GM19395 (cell line): ENCODE measurements around the gene CCDC88B.

Source experiments
- ATAC-seq: cut with Tn5 transposase; IDR thresholded peaks from one replicate; pipeline ENCODE4 v1.9.1; 2021; ENCODE audit warnings: mild to moderate bottlenecking, moderate library complexity; ENCODE audit not compliant: unreplicated experiment

Gene CCDC88B

DNA sequence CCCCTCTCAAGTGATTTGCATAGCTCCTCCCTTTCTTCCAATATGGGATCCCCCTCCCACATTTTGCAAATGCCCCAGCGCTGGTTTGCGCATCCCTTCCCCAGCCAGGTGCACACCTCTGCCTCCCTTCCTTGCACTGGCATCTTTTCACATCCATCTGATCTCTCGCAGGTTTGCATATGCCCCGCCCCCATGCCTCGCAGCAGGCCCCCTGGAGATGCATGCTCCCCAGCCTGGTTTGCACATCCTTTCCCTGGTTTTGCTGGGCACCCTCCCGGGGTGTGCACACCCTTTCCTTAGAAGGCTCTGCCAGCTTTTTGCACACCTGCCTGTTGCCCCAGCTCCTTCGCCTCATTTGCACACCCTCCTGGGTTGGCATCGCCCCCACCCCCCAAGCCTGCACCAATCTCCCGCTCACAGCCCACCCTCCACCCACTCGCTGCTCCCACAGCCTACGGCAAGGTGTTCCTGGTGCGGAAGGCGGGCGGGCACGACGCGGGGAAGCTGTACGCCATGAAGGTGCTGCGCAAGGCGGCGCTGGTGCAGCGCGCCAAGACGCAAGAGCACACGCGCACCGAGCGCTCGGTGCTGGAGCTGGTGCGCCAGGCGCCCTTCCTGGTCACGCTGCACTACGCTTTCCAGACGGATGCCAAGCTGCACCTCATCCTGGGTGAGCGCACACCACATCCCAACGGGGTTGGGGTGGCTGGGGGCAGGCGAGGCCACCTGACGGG, 19.9 kb downstream of the CCDC88B start:
- ATAC-seq: peak; percentile 3

DNA sequence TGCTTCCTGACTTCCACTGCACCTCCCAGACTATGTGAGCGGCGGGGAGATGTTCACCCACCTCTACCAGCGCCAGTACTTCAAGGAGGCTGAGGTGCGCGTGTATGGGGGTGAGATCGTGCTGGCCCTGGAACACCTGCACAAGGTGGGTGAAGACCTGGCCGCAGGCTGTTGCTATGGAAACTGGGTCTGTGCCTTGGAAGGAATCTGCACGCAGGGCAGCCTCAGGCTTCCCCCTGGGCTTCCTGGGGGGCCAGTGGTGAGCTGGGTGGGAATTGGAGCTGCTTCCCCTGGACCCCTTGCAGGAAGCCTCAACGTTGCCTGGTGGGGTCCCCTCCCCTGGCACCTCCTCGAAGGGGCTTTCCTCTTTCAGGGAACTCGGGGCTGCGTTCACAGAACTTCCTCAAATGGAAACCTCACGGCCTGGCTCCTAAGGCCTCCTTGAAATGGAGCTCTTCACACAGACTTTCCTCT, 20.5 kb downstream of the CCDC88B start:
- no peak for ATAC-seq

DNA sequence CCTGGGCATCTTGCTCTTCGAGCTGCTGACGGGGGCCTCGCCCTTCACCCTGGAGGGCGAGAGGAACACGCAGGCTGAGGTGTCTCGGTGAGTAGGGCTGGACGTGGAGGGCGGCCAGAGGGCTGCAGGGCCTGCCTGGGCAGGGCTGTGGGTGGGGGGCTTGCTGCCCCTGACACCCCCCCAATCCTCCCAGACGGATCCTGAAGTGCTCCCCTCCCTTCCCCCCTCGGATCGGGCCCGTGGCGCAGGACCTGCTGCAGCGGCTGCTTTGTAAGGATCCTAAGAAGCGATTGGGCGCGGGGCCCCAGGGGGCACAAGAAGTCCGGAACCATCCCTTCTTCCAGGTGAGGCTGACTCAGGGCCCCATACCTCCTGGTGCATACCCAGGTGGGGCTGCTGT, 21.7 kb downstream of the CCDC88B start:
- no peak for ATAC-seq

DNA sequence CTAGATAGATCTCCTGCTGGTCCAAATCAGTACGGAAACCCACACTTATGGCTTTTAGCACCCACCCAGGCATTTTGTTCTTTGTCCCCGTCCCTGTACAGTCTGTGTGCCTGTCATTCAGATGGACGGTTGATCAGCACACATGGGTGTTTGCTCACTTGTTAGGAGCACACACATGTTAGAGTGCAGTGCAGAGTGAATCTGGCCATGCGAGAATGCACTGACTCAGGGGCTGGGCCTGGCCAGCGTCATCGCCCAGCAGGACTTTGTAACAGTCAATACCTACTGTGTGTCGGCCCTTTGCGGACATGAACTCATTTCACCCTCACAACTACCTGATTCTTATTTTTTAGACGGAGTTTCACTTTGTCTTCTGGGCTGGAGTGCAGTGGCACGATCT, 22.3 kb downstream of the CCDC88B start:
- no peak for ATAC-seq

DNA sequence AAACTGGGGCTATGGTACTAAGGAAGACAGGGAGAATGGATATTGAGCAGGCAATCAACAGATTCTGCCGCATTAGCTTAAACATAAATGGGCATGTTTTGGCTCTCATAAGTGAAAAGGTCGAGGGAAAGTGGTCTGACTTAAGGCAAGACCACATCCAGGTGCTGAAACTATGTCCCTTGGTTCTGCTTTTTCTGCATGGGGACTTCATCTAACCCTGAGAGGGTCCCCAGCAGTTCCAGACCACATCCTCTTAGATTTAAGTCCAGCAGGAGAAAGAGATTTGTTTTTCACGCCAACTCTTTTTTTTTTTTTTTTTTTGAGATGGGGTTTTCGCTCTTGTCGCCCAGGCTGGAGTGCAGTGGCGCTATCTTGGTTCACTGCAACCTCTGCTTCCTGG, 24.4 kb downstream of the CCDC88B start:
- ATAC-seq: no peak

DNA sequence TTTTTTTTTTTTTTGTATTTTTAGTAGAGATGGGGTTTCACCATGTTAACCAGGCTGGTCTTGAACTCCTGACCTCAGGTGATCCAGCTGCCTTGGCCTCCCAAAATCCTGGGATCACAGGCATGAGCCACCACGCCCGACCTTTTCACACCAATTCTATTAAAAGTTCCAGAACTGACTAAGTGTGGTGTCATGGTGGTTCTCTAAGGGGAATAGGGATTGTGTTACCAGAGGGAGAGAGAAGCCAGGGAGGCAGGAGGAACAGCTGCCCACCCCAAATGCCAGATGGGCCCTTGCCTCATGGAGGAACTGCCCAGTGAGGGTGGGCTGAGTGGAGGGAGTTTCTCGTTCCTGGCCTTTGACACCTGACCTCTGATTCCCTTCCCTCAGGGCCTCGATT, 24.9 kb downstream of the CCDC88B start:
- no peak for ATAC-seq

DNA sequence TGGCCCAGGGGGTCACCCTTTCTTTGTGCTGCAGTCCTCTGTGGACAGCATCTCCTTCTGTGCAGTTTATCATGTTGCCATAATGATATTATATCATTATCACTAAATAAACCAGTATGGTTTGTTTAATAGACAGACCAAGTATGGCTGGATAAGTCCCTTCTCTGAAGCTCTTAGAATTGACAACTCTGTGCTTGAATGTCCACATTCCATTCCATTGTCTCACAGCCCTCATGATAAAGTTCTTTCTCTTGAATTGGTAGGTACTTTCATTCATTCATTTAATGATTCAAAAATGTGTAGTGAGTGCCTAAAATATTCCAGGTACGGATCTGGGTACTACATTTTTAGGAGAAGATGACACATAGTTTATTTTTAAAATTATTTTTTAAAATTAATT, 26.7 kb downstream of the CCDC88B start:
- no peak for ATAC-seq

DNA sequence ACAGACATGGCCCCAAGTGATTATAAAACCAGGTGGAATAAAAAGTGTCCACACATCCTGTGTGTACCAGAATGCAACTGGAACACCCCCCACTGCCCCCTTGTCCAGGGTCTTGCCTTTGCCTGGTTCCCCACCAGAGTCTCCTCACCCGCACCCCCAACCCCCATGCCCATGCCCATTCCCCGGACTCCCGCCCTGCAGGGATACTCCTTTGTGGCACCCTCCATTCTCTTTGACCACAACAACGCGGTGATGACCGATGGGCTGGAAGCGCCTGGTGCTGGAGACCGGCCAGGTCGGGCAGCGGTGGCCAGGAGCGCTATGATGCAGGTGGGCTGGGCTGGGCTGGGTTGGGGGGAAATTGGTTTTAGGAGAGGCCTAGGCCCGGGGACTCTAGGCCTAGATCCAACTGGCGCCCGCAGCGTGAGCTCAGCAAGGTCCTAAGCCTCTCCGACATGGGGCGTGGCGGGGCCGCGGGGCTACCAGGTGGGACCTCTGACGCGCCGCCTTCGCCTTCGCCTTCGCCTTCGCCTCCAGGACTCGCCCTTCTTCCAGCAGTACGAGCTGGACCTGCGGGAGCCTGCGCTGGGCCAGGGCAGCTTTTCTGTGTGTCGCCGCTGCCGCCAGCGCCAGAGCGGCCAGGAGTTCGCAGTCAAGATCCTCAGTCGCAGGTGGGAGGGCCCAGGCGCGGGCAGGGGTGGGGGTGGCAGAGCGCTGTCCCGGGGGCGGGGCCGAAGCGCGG, 28.1 kb downstream of the CCDC88B start:
- no peak for ATAC-seq

DNA sequence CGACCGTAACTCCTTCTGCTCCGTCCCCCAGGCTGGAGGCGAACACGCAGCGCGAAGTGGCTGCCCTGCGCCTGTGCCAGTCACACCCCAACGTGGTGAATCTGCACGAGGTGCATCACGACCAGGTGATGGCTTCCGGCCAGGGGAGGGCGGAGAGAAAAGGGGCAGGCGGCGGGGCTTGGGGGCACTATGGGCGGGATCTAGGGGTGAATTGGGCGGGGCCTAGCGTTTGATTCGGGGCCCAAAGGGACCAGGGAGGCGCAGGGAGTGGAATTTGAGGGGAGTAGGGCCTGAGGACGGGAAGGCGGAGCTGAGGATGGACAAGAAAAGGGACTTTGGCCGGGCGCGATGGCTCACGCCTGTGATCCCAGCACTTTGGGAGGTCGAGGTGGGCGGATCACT, 28.7 kb downstream of the CCDC88B start:
- no peak for ATAC-seq

DNA sequence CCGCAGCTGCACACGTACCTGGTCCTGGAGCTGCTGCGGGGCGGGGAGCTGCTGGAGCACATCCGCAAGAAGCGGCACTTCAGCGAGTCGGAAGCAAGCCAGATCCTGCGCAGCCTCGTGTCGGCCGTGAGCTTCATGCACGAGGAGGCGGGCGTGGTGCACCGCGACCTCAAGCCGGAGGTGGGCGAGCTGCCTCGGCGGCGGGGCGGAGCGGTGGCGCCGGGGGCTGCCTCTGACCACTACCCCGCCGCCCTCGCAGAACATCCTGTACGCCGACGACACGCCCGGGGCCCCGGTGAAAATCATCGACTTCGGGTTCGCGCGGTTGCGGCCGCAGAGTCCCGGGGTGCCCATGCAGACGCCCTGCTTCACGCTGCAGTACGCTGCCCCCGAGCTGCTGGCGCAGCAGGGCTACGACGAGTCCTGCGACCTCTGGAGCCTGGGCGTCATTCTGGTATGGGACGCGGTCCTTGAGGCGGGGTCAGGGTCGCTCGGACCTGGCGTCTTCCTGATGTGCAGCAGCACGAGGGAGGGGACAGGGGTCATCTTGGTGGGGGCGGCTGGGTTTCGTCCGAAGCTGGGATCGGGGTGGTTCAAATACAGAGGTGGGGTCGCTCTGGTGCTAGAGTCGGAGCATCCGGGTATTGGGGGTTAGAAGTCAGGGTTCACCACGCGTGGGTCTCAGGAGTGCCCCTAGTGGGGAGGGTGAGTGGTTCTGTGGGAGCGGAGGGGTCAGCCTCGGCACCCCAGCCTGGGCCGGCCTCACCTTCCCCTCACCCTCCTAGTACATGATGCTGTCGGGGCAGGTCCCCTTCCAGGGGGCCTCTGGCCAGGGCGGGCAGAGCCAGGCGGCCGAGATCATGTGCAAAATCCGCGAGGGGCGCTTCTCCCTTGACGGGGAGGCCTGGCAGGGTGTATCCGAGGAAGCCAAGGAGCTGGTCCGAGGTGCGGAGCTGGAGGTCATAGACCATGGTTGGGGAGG, 29.7 kb downstream of the CCDC88B start:
- no peak for ATAC-seq

DNA sequence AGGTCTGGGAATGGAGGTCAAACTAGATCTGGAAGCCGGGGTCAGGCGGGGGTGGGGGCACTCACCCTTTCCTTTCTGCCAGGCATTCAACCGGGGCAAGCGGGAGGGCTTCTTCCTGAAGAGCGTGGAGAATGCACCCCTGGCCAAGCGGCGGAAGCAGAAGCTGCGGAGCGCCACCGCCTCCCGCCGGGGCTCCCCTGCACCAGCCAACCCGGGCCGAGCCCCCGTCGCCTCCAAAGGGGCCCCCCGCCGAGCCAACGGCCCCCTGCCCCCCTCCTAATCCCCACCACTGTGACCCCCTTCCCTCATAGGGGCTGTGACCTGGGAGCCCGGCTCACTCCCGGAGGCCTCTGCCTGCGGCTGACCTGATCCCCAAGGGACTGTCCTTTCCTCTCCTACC, 31.2 kb downstream of the CCDC88B start:
- ATAC-seq: no peak

DNA sequence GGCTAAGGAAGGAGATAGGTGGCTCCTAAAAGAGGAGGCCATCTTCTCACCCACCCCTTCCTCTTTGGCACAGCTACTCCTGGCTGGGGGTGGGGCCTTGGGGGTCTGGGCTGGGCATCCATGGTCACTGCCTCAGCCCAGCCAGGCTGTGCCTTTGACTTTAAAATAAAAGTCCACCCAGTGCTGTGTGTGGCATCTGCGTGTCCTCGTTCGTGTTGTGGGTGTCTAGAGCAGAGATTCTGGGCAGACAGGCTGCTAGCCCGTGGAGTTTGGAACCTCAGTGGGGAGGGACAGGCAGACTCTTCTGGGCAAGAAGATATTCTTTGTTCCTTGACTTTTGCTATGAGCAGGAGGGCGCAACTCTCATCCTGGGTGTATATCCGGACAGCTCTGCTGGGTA, 32.0 kb downstream of the CCDC88B start:
- ATAC-seq: no peak

DNA sequence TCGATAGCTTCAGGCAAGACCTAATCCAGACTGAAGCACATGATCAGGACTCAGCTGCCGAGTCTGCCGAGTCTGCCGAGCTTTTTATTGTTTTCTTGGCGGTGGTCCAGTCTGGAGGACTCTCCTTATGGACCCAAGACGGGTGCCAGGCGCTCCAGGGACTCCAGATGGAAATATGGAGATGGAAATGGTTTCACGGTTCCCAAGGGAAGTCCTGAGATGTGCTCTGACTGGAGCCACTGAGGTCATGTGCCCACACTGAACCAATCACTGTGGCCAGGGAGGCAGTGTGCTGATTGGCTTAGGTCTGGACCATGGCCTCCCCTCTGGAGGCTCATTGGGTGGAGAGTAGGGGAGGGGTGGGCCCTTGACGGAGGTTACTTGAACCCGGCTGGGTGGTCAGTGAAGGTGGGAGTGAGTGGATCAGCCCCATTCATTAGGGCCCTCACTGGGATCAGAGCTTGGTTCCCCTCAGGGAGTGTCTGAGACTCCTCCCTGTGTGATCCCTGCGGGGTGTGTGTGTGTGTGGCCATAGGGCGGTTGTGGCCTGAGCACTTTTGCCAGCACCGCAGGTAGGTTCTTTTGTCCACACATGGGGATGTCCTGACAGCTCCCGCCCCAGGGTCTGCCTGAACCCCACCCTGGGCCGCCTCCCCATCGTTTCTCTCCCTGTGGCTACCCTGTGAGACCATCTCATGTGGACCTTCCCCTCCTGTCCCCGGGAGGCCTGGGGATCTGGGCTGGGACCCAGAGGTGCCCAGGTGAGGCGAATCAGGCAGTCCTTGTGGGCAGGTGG, 33.0 kb downstream of the CCDC88B start:
- no peak for ATAC-seq

DNA sequence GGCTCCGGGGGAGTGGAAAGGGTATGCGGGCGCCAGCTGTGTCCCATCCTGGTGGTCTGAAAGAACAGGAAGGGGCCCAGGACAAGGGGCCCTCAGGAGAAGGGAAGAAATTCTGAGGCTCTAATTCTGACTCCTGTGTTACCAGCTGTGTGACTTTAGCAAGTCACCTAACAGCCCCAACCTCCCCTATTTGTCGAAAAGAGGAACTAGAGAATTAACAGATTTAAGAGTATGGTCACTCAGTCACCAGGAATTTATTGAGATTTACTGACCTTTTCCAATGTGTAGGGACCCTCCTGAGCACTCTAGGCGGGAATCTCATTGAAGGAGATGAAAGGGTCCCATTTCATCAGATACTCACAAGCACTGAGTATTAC, 33.6 kb downstream of the CCDC88B start:
- ATAC-seq: no peak

DNA sequence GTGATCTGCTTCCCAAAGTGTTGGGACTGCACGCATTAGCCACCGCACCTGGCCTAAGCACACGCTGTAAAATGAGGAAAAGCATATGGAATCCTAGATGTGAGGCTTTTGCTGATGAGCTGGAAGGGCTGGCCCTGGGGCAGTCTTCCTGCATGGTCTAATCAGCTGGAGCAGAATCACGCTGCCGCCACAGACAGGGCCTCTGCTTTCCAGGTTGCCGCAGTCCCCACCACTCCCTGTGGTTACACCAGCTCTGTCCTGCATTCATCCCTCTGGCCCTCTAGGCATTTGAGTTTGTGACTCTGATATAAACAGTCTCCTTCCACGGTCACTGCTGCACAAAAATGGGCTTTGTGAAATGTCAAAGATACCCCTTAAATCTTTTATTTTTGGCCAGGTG, 36.1 kb downstream of the CCDC88B start:
- no peak for ATAC-seq

DNA sequence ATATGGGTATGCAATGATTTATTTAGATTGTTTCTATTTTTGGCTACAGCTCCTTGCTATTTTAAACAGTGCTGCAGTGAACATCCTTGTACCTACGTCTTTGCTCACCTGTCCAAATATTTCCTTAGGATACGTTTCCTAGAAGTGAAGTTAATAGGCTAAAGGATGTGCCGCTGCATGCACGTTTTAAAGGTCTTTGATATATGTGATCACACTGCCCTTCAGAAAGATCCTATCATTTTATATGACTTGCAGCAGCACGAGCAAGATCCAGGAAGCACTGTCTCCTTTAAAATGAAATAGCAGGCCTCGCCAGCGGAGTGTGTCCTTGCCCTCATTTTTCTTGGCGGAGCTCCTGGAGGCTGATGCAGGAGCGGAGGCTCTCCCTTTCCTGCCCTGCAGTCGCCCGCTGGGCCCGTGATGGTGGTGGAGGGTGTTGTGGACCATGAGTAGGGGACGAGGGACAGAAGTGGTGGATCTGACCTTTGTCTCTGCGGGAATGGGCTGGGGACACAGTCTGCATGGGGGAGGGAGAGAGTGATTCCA, 38.4 kb downstream of the CCDC88B start:
- ATAC-seq: no peak

DNA sequence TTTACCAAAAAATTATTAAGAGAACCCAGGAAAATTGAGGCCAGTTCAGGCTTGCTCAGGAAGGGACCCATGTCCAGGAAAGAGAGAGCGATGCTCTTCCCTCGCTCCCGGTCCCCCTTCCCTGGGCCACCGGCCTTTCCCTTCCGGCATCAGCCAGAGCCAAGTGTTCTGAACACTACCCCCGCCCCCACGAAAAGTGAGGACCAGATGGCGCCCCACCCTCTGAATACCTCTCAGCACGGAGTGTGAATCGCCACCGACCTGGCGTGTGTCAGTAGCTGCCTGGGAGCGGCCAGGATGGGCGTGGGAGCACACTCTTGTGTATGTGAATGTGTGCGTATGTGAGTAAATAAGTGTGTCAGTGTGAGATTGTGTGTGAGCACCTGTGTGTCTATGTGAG, 39.2 kb downstream of the CCDC88B start:
- no peak for ATAC-seq

DNA sequence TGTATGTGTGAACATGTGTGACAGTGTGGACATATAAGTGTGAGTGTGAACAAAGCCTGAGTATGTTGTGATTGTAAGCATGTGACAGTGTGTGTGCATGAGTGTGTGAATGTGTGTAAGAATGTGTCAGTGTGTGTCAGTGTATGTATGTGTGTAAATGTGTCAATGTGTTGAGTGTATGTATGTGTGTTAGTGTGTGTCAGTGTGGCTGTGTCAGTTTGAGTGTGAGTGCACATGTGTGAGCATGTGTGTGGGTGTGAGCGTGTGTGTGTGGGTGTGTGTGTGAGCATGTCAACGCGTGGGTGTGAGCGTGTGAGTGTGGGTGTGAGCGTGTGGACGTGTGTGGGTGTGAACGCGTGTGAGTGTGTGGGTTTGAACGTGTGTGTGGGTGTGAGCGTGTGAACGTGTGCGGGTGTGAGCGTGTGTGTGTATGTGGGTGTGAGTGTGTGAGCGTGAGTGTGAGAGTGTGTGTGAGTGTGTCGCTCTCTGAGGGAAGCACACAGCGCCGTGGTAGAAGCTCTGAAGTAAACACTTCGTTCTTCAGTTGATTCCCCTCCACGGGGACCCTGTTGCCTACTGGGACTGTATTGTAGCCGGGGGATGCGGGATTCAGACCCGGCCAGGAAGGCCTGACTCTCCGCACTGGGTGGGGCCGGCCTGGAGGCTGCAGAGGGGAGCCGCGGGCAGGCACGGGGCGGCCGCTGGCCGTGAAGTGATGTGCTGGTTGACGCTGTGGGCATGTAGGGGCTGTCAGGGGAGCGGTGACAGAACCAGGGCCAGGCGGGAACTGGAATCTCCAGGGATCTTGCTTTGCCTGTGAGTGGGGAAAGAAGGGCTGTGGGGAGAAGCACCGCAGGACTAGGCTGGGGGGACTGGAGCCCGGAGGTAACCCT, 40.1 kb downstream of the CCDC88B start:
- ATAC-seq: no peak

DNA sequence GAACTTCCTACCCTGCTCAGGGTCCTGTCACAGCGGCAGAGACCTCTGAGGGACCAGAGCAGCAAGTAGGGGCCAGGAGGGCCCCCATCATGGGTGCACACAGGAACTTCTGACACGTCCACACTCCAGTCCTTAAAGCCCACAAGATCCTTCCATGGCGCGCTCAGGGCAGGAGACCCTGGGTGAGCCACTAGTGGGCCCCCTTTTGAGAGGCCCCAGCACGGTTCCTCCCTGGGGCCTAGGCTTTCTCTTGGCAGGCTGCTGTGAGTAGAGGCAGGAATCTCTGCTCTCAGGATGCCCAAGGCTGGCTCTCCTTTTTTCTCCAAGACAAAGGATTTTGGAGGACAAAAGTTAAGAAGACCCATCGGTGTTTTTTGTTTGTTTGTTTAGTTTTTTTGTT, 41.3 kb downstream of the CCDC88B start:
- no peak for ATAC-seq
